Subcutaneous adipose tissue (tissue), 4 donors: Measurements from ENCODE around the gene COL8A2. TPM values are rescaled to one million over a fixed set of nuclear protein-coding genes. Genes with fewer than 3 reads are reported as not detected.

Experiments
- total RNA-seq, 4 donors: library from RNA; depleted of rRNA; stranded (reverse); fragments of >200 nt; gene quantifications; one replicate each; pipeline ENCODE4 v1.1.0, GENCODE V29; 2016
- TF ChIP-seq, protein P1 (sequence below): fragments of 450-650 bp; IDR thresholded peaks from one replicate; pipeline ENCODE4 v1.5.1; 2016; ENCODE audit warnings: low read depth, mild to moderate bottlenecking, control low read depth, antibody characterized with exemption, moderate library complexity

Gene COL8A2
- total RNA-seq, 4 donors from 2014 or later, result 1.1 to 5.9 (median 3.3) TPM

DNA sequence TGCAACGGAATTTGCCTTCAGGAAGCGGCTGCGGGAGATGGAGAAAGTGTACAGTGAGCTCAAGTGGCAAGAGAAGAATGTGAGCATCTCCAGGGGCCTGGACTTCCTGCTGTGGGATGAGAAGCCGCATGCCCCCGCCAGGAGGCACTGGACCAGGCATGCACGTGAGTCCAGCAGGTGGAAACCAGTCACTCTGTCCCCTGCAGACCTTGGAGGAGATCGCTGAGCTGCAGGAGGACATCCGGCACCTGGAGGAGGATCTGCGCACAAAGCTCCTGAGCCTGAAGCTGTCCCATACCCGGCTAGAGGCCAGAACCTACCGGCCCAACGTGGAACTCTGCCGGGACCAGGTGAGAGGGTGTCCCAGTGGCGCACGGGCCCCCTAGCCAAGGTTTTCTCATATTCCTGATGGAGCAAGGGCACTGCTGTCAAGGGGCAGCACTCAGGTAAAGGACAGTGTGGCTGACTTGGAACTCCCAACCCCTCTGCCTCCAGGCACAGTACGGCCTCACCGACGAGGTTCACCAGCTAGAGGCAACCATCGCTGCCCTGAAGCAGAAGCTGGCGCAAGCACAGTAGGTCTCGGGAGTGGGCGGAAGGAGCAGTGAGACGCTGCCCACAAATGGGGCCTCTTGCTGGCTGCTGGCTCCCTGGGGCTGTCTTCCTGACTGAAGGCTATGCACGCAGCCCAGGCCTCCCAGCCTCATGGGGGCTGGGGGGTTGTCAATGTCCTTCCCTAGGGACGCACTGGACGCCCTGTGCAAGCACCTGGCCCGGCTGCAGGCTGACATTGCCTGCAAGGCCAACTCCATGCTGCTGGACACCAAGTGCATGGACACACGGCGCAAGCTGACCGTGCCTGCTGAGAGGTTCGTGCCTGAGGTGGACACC lies 37.5 kb downstream of the COL8A2 start:
- TF ChIP-seq, protein P1, sequence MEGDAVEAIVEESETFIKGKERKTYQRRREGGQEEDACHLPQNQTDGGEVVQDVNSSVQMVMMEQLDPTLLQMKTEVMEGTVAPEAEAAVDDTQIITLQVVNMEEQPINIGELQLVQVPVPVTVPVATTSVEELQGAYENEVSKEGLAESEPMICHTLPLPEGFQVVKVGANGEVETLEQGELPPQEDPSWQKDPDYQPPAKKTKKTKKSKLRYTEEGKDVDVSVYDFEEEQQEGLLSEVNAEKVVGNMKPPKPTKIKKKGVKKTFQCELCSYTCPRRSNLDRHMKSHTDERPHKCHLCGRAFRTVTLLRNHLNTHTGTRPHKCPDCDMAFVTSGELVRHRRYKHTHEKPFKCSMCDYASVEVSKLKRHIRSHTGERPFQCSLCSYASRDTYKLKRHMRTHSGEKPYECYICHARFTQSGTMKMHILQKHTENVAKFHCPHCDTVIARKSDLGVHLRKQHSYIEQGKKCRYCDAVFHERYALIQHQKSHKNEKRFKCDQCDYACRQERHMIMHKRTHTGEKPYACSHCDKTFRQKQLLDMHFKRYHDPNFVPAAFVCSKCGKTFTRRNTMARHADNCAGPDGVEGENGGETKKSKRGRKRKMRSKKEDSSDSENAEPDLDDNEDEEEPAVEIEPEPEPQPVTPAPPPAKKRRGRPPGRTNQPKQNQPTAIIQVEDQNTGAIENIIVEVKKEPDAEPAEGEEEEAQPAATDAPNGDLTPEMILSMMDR, result no peak

DNA sequence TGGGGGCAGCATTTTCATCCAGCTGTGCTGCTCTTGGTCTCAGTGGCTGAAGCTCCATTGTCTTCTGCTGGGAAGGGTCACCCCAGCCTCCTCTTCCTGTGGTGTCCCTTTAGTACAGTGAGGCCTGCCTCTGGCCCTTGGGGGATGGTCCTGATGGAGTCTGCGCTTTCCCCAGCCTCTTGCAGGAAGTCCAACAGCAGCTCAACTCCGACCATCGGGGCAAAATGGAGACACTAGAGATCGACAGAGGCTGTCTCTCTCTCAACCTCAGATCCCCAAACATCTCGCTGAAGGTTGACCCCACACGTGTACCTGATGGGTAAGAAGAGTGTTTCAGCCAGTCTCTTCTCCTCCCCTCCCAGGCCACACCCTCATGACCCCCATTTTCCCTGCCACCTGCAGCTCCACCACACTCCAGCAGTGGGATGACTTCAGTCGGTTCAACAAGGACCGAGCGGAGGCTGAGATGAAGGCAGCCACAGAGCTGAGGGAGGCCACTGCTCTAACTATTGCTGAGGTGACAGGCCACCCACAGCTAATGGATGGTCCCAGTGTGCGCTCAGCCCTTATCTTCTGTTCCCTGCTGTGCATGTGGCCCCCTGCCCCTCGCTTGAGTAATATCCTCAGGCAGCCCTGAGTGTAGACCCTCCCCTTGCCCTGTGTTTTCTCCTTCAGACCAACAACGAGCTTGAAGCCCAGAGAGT lies 38.3 kb downstream of the COL8A2 start:
- TF ChIP-seq, protein P1, result no peak

DNA sequence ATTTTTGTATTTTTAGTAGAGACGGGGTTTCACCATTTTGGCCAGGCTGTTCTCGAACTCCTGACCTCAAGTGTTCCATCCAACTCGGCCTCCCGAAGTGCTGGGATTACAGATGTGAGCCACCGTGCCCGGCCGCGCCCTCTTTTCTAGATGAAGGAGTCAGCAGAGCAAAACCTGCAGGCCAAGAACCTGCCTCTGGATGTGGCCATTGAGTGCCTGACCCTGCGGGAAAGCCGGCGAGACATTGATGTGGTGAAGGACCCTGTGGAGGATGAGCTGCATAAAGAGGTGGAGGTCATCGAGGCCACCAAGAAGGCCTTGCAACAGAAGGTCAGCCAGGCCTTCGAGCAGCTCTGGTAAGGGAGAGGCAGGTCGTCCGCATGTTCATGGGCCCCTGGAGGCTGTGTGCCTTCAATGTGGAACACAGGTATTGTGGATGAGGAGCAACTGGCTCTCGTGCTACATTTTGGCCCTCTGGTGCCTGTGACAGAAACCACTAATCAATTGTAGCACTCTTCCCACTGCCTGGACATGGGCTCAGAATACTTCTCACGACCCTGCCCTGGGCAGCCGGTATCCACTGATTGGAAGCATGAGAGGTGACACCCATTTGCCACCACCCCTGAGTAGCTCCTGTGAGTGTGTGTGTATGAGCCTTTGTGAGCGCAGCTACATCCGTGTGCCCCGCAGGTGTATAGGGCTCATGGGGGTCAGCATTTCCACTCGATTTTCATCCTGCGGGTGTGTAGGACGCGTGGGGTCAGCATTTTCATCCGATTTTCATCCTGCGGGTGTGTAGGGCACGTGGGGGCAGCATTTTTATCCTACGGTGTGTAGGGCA lies 39.1 kb downstream of the COL8A2 start:
- TF ChIP-seq, protein P1, result no peak

DNA sequence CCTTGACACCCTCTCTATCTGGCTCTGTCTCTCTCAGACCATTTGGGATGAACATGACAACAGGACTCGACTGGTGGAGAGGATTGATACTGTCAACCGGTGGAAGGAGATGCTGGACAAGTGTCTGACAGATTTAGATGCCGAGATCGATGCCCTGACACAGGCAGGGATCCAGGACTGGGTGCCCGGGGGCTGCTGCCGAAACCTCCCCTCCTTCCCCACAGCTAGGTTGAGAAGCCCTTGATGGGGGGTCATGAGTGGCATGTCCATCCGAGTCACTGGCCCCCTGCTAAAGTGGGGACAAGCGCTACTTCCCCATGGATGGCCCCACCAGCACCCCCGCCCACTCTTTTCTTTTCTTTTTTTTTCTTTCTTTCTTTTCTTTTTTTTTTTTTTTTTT lies 39.9 kb downstream of the COL8A2 start:
- TF ChIP-seq, protein P1, result no peak

DNA sequence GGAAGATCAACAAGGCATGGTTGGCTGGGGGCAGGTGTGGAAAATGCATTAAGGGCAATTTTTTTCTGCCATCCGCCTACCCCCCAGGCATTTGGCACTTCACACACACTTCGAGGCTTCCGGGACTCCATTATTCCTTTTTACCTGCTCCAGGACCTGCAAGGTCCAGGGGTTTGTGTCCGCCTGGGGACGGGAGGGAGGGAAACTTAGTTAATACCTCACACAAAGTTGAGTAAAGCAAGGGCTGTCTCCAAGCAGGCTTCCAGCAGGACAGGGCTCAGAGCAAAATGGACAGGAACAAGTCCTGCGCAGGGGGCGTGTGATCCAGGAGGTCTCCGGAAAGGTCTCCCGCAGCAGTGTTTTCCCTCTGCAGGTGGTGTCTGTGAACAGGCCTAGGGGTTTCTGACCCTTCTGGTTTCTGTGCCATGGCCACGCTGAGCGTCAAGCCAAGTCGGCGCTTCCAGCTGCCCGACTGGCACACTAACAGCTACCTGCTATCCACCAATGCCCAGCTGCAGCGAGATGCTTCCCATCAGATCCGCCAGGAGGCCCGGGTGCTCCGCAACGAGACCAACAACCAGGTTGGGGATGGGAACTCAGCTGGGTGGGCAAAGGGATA lies 40.4 kb downstream of the COL8A2 start:
- TF ChIP-seq, protein P1, result no peak

DNA sequence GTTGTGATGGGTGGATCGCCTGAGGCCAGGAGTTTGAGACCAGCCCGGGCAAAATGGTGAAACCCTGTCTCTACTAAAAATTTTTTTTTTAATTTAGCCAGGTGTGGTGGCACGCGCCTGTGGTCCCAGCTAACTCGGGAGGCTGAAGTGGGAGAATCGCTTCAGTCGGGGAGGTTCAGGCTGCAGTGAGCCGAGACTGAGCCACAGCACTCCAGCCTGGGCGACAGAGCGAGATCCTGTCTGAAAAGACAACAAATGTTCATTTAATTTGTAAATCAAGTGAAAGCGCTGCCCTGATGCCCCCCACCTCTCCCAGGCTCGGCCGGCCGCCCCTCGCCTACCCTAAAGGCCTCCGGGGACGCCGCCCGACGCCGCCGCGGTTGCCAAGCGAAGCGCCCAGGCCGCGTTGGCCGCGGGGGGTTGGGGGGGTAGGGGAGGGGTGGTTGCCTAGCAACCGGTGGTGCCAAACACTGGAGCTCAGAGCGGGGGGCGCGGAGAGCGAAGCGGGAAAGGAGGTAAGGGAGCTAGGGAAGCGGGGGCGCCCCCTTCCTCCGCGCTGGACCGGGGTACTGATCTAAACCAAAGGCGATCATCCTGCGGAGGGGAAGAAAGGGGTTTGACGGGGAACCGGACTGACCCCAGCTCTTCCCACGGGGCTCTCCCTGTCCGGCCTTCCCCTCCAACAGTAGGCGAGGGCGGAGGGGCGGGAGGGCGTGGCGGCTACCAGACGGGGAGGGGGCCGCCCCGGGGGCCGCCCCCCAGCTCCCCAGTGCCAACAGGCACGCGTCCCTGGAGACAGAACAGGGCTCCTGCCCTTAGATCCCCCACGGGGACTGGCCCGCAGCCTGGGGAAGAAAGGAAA lies 41.2 kb downstream of the COL8A2 start, which contains the start of gene TEKT2:
TEKT2 (plus strand) TSS at position 460 of the 862 bp plus-strand sequence. CDS start 828 bp downstream, outside the sequence.
- TF ChIP-seq, protein P1, result no peak
